ENCODE data around the gene MICALL2.

The MICALL2 gene

GRCh38 chr7:1391449-1391848 lies 67.8 kb downstream of the MICALL2 start:
- no peak for DNase-seq

DNA sequence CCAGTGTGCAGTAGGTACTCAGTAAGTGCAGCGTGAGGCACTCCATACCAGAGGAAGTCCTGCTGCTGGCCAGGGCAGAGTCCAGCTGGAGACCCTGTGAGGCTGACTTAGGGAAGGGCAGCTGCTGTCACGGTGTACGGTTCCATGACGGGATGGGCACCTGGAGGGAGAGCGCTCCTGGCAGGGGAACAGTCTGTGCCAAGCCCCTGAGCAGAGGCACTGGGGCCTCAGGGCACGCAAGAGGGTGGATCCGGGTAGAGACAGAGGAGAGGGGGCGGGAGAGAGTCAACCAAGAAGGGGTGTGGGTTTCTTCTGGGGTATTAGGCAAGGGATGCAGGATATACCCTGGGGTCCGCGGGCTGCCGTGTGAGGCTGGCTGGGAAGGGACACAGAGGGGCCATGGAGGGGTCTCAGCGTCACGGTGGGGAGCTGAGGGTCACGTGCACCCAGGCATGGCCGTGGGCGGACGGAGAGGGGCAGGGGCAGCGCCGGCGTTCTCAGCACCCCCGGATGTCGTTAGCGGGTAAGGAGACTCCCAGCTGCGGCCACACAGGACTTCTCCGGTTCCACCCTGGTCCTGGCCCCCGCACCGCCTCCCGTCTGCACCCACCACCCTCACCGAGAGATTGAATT lies 70.5 kb downstream of the MICALL2 start:
- DNase-seq, result no peak

- no peak for DNase-seq
Observed at GRCh38 chr7:1388021-1388702, 71.1 kb downstream of the MICALL2 start.

- no peak for DNase-seq
Observed at GRCh38 chr7:1387261-1387660, 72.0 kb downstream of the MICALL2 start.

DNA sequence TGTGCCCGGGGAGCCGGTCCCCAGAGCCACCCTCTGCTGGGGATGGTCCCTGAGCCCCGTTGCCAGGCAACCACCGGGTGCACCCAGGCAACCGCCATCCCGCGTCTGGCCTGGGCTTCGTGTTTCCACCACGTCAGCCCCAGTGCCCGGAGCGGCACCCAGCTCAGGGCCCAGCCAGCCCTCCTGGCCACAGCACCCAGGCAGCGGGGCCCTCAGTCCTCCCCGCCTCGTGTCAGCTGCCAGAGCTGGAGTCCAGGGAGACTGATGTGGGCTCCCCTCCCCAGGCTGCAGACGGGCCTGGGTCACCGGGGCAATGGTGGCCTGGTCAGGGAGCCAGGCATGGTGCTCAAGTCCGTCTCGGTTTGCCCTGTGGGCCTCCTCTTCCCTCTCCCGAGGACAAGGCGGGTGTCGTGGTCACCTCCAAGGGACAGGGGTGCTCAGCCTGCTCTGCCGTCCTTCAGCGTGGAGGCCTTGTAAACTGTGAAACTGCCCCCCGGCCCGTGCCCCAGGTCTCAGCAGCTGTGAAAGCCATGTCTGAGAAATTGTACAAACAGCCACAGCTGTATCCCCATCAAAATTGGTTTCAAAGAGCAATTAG lies 72.5 kb downstream of the MICALL2 start:
- no peak for DNase-seq

GRCh38 chr7:1385809-1386622 lies 73.3 kb downstream of the MICALL2 start:
- DNase-seq, result no peak

- no peak for DNase-seq
Observed at GRCh38 chr7:1385086-1385808, 74.0 kb downstream of the MICALL2 start.

Data from C1 segment of cervical spinal cord (tissue), 14 donors.